Keratinocyte (primary cell): ENCODE measurements around the gene GNG14. TPM values are rescaled to one million over a fixed set of nuclear protein-coding genes. Genes with fewer than 3 reads are reported as not detected.
"Not testable (repeated sequence)": the region's sequence is repeated elsewhere in the genome, so short reads cannot be mapped to it uniquely, and the experiment has no call there.

Experiments
- DNase-seq: peaks from one replicate; pipeline ENCODE4 v3.0.0-alpha.2; 2011; ENCODE audit warnings: low read depth, missing footprints, low spot score
- FAIRE-seq: peaks from 2 replicates; lab custom pipeline; 2011; peaks lifted over from hg19 to GRCh38; lab: Jason Lieb, UNC
- H2AFZ ChIP-seq: 2 replicates; pipeline ENCODE4 v1.6.0; 2012; ENCODE audit warnings: low read length, control low read depth, inconsistent platforms; ENCODE audit not compliant: control insufficient read depth
- H3K27ac ChIP-seq: 2 replicates; pipeline ENCODE4 v1.5.1; 2011; ENCODE audit warnings: low read length; ENCODE audit not compliant: control insufficient read depth, insufficient read depth
- H3K27me3 ChIP-seq: 3 replicates; pipeline ENCODE4 v1.6.0; 2011; ENCODE audit warnings: low read length; ENCODE audit not compliant: control insufficient read depth, insufficient read depth; ENCODE audit errors: extremely low read depth
- H3K36me3 ChIP-seq, 2 experiments: 2 replicates in 1 of 2; 3 replicates in 1 of 2; pipeline ENCODE4 v1.5.1; 2011; ENCODE audit warnings: low read length in 2 of 2, mild to moderate bottlenecking in 1 of 2; ENCODE audit not compliant: control insufficient read depth in 2 of 2, insufficient read depth in 2 of 2; ENCODE audit errors: extremely low read depth in 1 of 2
- H3K4me1 ChIP-seq: 3 replicates; pipeline ENCODE4 v1.5.1; 2011; ENCODE audit warnings: low read length; ENCODE audit not compliant: control insufficient read depth, insufficient read depth; ENCODE audit errors: extremely low read depth
- H3K4me2 ChIP-seq: 3 replicates; pipeline ENCODE4 v1.6.0; 2011; ENCODE audit warnings: low read depth, low read length; ENCODE audit not compliant: control insufficient read depth, insufficient read depth; ENCODE audit errors: extremely low read depth
- H3K4me3 ChIP-seq, 3 experiments: fragments of 200-600 bp in 1 of 3; sonication (generic) in 1 of 3; 2 replicates in 2 of 3; 3 replicates in 1 of 3; pipeline ENCODE4 v1.5.1; 2011 to 2016; ENCODE audit warnings: low read length in 3 of 3, mild to moderate bottlenecking in 3 of 3, control low read depth in 2 of 3, inconsistent platforms in 1 of 3, low read depth in 1 of 3, mixed read lengths in 1 of 3, mixed run types in 1 of 3, moderate library complexity in 1 of 3; ENCODE audit not compliant: control insufficient read depth in 2 of 3, insufficient read depth in 2 of 3; ENCODE audit errors: extremely low read depth in 1 of 3
- H3K79me2 ChIP-seq: 2 replicates; pipeline ENCODE4 v1.6.0; 2012; ENCODE audit warnings: low read length; ENCODE audit not compliant: control insufficient read depth, insufficient read depth
- H3K9ac ChIP-seq: 3 replicates; pipeline ENCODE4 v1.6.0; 2011; ENCODE audit warnings: low read length; ENCODE audit not compliant: control insufficient read depth, insufficient read depth; ENCODE audit errors: extremely low read depth
- H3K9me1 ChIP-seq: 3 replicates; pipeline ENCODE4 v1.6.0; 2011; ENCODE audit warnings: low read length; ENCODE audit not compliant: control insufficient read depth, insufficient read depth; ENCODE audit errors: extremely low read depth
- H3K9me3 ChIP-seq: 2 replicates; pipeline ENCODE4 v1.5.1; 2012; ENCODE audit warnings: low read depth, low read length; ENCODE audit not compliant: control insufficient read depth
- H4K20me1 ChIP-seq: 3 replicates; pipeline ENCODE4 v1.6.0; 2011; ENCODE audit warnings: low read length; ENCODE audit not compliant: control insufficient read depth, insufficient read depth; ENCODE audit errors: extremely low read depth
- CTCF ChIP-seq, 3 experiments: IDR thresholded peaks in 1 of 3; conservative IDR thresholded peaks in 1 of 3; optimal IDR thresholded peaks in 1 of 3; 2 replicates in 2 of 3; 3 replicates in 1 of 3; pipeline versions ENCODE3 to v1.5.1; 2011; ENCODE audit warnings: low read length in 3 of 3, mild to moderate bottlenecking in 3 of 3, moderate library complexity in 2 of 3, control low read depth in 1 of 3, inconsistent platforms in 1 of 3; ENCODE audit not compliant: insufficient read depth in 2 of 3; ENCODE audit errors: extremely low read depth in 1 of 3
- EZH2 ChIP-seq: IDR thresholded peaks from one replicate; pipeline ENCODE4 v1.6.1; 2012; ENCODE audit warnings: inconsistent platforms, mild to moderate bottlenecking, low read length, moderate library complexity
- dilution Hi-C: fragments of 300-500 bp; cut with MboI; formaldehyde crosslinking; loops from one replicate; pipeline ENCODE4 v1.7.0; 2020; ENCODE audit warnings: low sequenced_read_pairs; ENCODE audit not compliant: extremely low pct_ligation_motif_present
- polyA plus RNA-seq, 5 experiments: library from polyadenylated mRNA; depleted of rRNA in 3 of 5; stranded (reverse) in 3 of 5; stranded (forward) in 1 of 5; unstranded in 1 of 5; fragments of >200 nt; gene quantifications; 1 replicate in 1 of 5; 2 replicates in 3 of 5; 3 replicates in 1 of 5; pipeline versions ENCODE4 v1.2.1 to v1.2.3, GENCODE V29; 2011 to 2012; ENCODE audit warnings: missing spikeins in 2 of 5, low read depth in 1 of 5, low replicate concordance in 1 of 5

Gene GNG14
- polyA plus RNA-seq, 1 donor (not counting 4 experiments of a cell fraction or from before 2014, with no cell fraction given), result not detected

GRCh38 chr19:12723381-12723640 lies 35.5 kb downstream of the GNG14 start:
- Histone ChIP-seq H3K4me2 (peak overlapping the region; percentile 84), H4K20me1 (peaks cover 6% of the 10 kb centered on the region), H3K27me3 (no peaks in the 10 kb centered on the region), H2AFZ (peak overlapping the region; percentile 17), H3K4me3 (peak overlapping the region; percentile 77 to 92 (median 90)), H3K9me1 (no peaks in the 10 kb centered on the region), H3K36me3 (peaks cover 7 to 14% of the 10 kb centered on the region in 2 experiments), H3K79me2 (peaks cover 51% of the 10 kb centered on the region), H3K27ac (peak overlapping the region; percentile 93), H3K9ac (peak overlapping the region; percentile 90), H3K4me1 (peaks cover 24% of the 10 kb centered on the region), H3K9me3 (no peaks in the 10 kb centered on the region)
- DNase-seq, result no peak
- no peak for FAIRE-seq
- no peak for TF ChIP-seq EZH2
- TF ChIP-seq CTCF (optimal IDR thresholded peaks at IDR 0.05 in 1 of 3, IDR thresholded peaks at IDR 0.05 in 1 of 3, conservative IDR thresholded peaks at IDR 0.05 in 1 of 3; ENCODE audit: extremely low read depth in 1 of 3, insufficient read depth in 2 of 3, low read length in 3 of 3), result no peak
- dilution Hi-C loops, result no loop called here

DNA sequence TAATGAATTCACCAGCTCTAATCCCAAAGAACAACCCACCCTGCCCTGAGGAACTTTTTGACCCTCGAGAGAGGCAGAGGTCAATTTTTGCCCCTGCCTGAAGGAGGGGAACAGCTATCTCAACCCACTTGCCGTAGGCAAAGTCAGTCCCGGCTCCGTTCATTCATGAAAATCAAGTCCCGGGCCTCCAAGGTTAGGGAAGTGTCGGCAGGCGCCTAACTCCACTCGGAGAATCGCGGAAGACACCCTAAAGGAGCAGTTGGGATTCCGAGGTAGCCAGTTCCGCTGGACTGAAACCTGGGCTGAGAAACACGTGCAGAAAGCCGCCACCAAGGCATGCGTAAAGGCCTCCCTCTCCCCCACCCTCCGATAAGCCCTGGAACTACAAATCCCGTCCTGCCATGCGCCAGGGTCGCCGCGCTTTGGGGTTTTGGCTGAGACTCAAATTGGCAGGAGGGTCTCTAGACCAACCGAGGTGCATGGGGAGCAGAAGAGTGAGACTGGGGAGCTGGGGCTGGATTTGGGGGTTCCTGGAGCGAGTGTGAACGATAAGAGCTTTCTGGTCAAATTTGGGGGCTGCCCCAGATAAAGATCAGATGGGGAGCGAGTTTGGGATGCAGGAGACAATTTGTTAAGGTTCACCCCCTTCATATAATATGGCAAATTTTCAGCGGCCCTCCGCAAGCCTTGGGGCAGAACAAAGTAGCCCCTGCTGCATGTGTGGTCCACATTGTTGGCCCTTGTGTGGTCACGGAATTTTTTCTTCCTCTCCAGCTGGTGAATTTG lies 36.0 kb downstream of the GNG14 start, which contains the start of gene TNPO2:
TNPO2 (minus strand) TSS at position 292 of the 786 bp plus-strand sequence. CDS start 2,955 bp downstream, outside the sequence.
- DNase-seq, result no peak
- peak within 1 kb of the TSS; percentile 84 for H3K4me2 ChIP-seq
- no peaks in the 10 kb centered on the region for H3K27me3 ChIP-seq
- peaks cover 21% of the 10 kb centered on the region for H3K4me1 ChIP-seq
- no peaks in the 10 kb centered on the region for H3K9me1 ChIP-seq
- peak; percentile 41 for FAIRE-seq
- H3K9ac ChIP-seq, result peak within 1 kb of the TSS; percentile 90
- peaks cover 5 to 18% of the 10 kb centered on the region in 2 experiments for H3K36me3 ChIP-seq
- no peaks in the 10 kb centered on the region for H3K9me3 ChIP-seq
- dilution Hi-C loops, result no loop called here
- TF ChIP-seq EZH2 (no peak), CTCF (optimal IDR thresholded peaks at IDR 0.05 in 1 of 3, IDR thresholded peaks at IDR 0.05 in 1 of 3, conservative IDR thresholded peaks at IDR 0.05 in 1 of 3; ENCODE audit: extremely low read depth in 1 of 3, insufficient read depth in 2 of 3, low read length in 3 of 3) (no peak)
- H3K79me2 ChIP-seq, result peaks cover 48% of the 10 kb centered on the region
- H4K20me1 ChIP-seq, result peaks cover 5% of the 10 kb centered on the region
- H3K27ac ChIP-seq, result peak within 1 kb of the TSS; percentile 93
- peak within 1 kb of the TSS; percentile 34 for H2AFZ ChIP-seq
- peak within 1 kb of the TSS; percentile 77 to 92 (median 90) for H3K4me3 ChIP-seq

DNA sequence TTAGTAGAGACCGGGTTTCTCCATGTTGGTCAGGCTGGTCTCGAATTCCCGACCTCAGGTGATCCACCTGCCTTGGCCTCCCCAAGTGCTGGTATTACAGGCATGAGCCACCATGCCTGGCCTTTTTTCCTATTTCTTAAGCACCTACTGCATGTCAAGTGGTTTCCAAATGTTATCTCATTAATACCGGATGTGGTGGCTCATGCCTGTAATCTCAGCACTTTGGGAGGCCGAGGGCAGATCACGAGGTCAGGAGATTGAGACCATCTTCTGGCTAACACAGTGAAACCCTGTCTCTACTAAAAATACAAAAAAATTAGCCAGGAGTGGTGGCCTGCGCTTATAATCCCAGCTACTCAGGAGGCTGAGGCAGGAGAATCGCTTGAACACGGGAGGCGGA lies 37.8 kb downstream of the GNG14 start:
- H4K20me1 ChIP-seq, H3K9ac ChIP-seq, FAIRE-seq, H3K9me3 ChIP-seq, H3K27ac ChIP-seq, dilution Hi-C loops, H3K27me3 ChIP-seq, DNase-seq, H3K9me1 ChIP-seq, H3K4me3 ChIP-seq, H2AFZ ChIP-seq, H3K4me2 ChIP-seq: not testable (repeated sequence)
- peaks cover 40% of the 10 kb centered on the region for H3K79me2 ChIP-seq
- peaks cover 13% of the 10 kb centered on the region for H3K4me1 ChIP-seq
- H3K36me3 ChIP-seq, result peaks cover 10 to 22% of the 10 kb centered on the region in 2 experiments
